ENCODE data around the gene TNFRSF8. TPM values are rescaled to one million over a fixed set of nuclear protein-coding genes. Genes with fewer than 3 reads are reported as not detected.

Gene TNFRSF8
- total and polyA plus RNA-seq, 2 of the 4 experiments (the other 2 are of a cell fraction): under 0.01 to 0.31 TPM

- H4K91ac ChIP-seq (ENCODE audit: insufficient read depth, low read depth, low read length): no peak overlapping the region
- no peak overlapping the region for H3K4me2 ChIP-seq (ENCODE audit: low read depth, low read length)
- CTCF ChIA-PET: no interaction called here
- no peak overlapping the region for H2BK120ac ChIP-seq (ENCODE audit: low read depth, low read length)
- H3K56ac ChIP-seq (ENCODE audit: extremely low read depth, insufficient read depth, low read length): no peak overlapping the region
- no peak overlapping the region for H2AFZ ChIP-seq (replicated peaks; ENCODE audit: low read length, poor library complexity)
- no CpG with 5 or more reads among the region's 12 CpGs for WGBS, 2 experiments (ENCODE audit: extremely low coverage in 2 of 2, insufficient read length in 1 of 2)
- H2BK15ac ChIP-seq (ENCODE audit: low read depth, low read length): no peak overlapping the region
- POLR2A ChIA-PET (ENCODE audit: unreplicated experiment): no interaction called here
- no peak overlapping the region for H2BK20ac ChIP-seq (ENCODE audit: low read depth, low read length)
- H4K20me1 ChIP-seq (ENCODE audit: insufficient read depth, low read length): no peaks in the 10 kb centered on the region
- H3K4me3 ChIP-seq (ENCODE audit: insufficient read depth, low read depth, low read length): no peak overlapping the region
- no peak overlapping the region for H2AK9ac ChIP-seq (replicated peaks; ENCODE audit: low read depth, low read length, poor library complexity)
- H3K36me3 ChIP-seq (ENCODE audit: control insufficient read depth, insufficient read depth, low read length): no peaks in the 10 kb centered on the region
- BruUV-seq (replicated peaks): no TSS peak
- no peak overlapping the region for H2AK5ac ChIP-seq (ENCODE audit: low read depth, low read length)
- no peak for TF ChIP-seq POLR2A (IDR thresholded peaks at IDR 0.05; ENCODE audit: low read depth, low read length)
- H3K14ac ChIP-seq (replicated peaks; ENCODE audit: low read depth, low read length): no peak overlapping the region
- no peak overlapping the region for H4K8ac ChIP-seq (ENCODE audit: low read depth in 2 of 2, low read length in 2 of 2)
- no peak overlapping the region for H3K18ac ChIP-seq (ENCODE audit: low read depth, low read length)
- H3K4ac ChIP-seq (ENCODE audit: low read depth, low read length): no peak overlapping the region
- no peaks in the 10 kb centered on the region for H3K79me1 ChIP-seq (ENCODE audit: low read depth in 1 of 2, low read length in 2 of 2)
- intact Hi-C loops (cut with micrococcal nuclease): no loop called here
- H3K23ac ChIP-seq (ENCODE audit: low read depth, low read length): no peak overlapping the region
- DNase-seq (no peak), ATAC-seq (ENCODE audit: low read depth) (no peak)
- no peak overlapping the region for H2BK5ac ChIP-seq (ENCODE audit: low read depth, low read length, poor library complexity, severe bottlenecking)
- H3K27ac ChIP-seq (ENCODE audit: insufficient read depth, low read length): no peak overlapping the region
- dilution Hi-C loops (cut with HindIII; ENCODE audit: low sequenced_read_pairs, unreplicated experiment): no loop called here
- H3K9ac ChIP-seq (ENCODE audit: low read depth, low read length): no peak overlapping the region
- no peaks in the 10 kb centered on the region for H3K9me3 ChIP-seq (ENCODE audit: control insufficient read depth, insufficient read depth, low read length)
- peaks cover 11% of the 10 kb centered on the region for H3K4me1 ChIP-seq (ENCODE audit: control insufficient read depth, insufficient read depth, low read length)
- in situ Hi-C loops (cut with MboI; ENCODE audit: low sequenced_read_pairs): no loop called here
- no peak overlapping the region for H4K5ac ChIP-seq (ENCODE audit: low read depth, low read length)
- no peaks in the 10 kb centered on the region for H3K27me3 ChIP-seq (ENCODE audit: control insufficient read depth, insufficient read depth, low read length)
- H3K9me1 ChIP-seq (ENCODE audit: insufficient read depth, low read length): peaks cover 11% of the 10 kb centered on the region
Measured at GRCh38 chr1:12140515-12141162, 77.5 kb downstream of the TNFRSF8 start.

Measured in IMR-90 (cell line).